H7 (cell line): ENCODE results near the gene SRSF10. TPM values are rescaled to one million over a fixed set of nuclear protein-coding genes. Genes with fewer than 3 reads are reported as not detected.
"Not testable (repeated sequence)": the region's sequence is repeated elsewhere in the genome, so short reads cannot be mapped to it uniquely, and the experiment has no call there.

ENCODE experiments used
- DNase-seq: peaks from one replicate; pipeline ENCODE4 v3.0.0; 2012
- H3K27me3 ChIP-seq: 2 replicates; pipeline ENCODE4 v1.6.0; 2011; ENCODE audit warnings: mild to moderate bottlenecking, low read length; ENCODE audit not compliant: control insufficient read depth, insufficient read depth
- H3K36me3 ChIP-seq: replicated peaks from 2 replicates; pipeline ENCODE4 v1.5.1; 2011; ENCODE audit warnings: low read length; ENCODE audit not compliant: control insufficient read depth, insufficient read depth
- H3K4me3 ChIP-seq: 2 replicates; pipeline ENCODE4 v1.5.1; 2011; ENCODE audit warnings: low read depth, mild to moderate bottlenecking, control low read depth, low read length, moderate library complexity; ENCODE audit not compliant: insufficient read depth
- total RNA-seq: library from RNA; depleted of rRNA; stranded (reverse); fragments of >200 nt; shearing (Covaris generic); gene quantifications from 2 replicates; pipeline ENCODE4 v1.2.3, GENCODE V29; 2014

Gene SRSF10
- total RNA-seq, 1 experiment from 2014 or later, result 82.8 TPM

GRCh38 chr1:24007079-24007478, 27.0 kb upstream of the SRSF10 start:
- Histone ChIP-seq H3K27me3 (no peaks in the 10 kb centered on the region), H3K36me3 (no peaks in the 10 kb centered on the region), H3K4me3 (no peak overlapping the region)
- no peak for DNase-seq

GRCh38 chr1:24005163-24005562, 25.0 kb upstream of the SRSF10 start:
- no peak for DNase-seq
- no peaks in the 10 kb centered on the region for H3K27me3 ChIP-seq
- H3K36me3 ChIP-seq, result no peaks in the 10 kb centered on the region

DNA sequence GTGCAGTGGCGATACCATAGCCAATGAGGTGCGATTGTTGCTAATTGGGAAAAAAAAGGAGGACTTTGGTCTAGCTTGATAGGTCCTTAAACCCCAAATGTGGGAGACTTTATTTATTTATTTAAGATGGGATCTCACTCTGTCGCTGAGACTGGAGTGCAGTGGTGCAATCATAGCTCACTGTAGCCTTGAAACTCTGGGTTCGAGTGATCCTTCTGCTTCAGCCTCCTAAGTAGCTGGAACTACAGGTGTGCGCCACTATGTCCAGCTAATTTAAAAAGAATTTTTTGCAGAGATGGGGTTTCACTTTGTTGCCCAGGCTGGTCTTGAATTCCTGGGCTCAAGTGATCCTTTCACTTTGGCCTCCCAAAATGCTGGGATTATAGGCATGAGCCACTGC, 24.0 kb upstream of the SRSF10 start:
- no peak for DNase-seq
- Histone ChIP-seq H3K4me3 (no peak overlapping the region), H3K36me3 (no peaks in the 10 kb centered on the region), H3K27me3 (no peaks in the 10 kb centered on the region)

More at GRCh38 chr1:24005163-24005562, 25.0 kb upstream of the SRSF10 start:
- H3K4me3 ChIP-seq, result no peak overlapping the region

GRCh38 chr1:24003331-24003972, 23.3 kb upstream of the SRSF10 start:
- no peak overlapping the region for H3K4me3 ChIP-seq
- DNase-seq, result peak; percentile 46

DNA sequence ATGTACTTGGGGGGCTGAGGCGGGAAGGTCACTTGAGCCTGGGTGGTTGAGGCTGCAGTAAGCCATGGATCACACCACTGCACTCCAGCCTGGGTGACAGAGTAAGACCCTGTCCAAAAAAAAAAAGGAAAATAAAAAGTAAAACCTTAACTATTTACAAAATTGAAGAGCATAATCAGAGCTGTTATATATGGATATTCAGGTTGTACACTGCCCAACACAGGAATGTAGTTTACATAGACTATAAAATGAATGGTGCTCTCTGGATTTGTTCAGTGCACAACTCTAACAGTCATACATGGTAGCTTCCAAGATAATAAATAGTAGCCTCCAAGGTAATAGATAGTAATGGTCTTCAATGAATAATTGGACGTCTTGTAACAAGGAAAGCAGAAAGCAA, 22.6 kb upstream of the SRSF10 start:
- no peak for DNase-seq
- Histone ChIP-seq H3K27me3 (no peaks in the 10 kb centered on the region), H3K36me3 (no peaks in the 10 kb centered on the region), H3K4me3 (no peak overlapping the region)

More at GRCh38 chr1:24003331-24003972, 23.3 kb upstream of the SRSF10 start:
- Histone ChIP-seq H3K27me3 (no peaks in the 10 kb centered on the region), H3K36me3 (no peaks in the 10 kb centered on the region)

- H3K27me3 ChIP-seq, result no peaks in the 10 kb centered on the region
- H3K36me3 ChIP-seq, result no peaks in the 10 kb centered on the region
- DNase-seq, result no peak
- H3K4me3 ChIP-seq, result no peak overlapping the region
Measured at GRCh38 chr1:23999156-23999671, 19.1 kb upstream of the SRSF10 start.

- Histone ChIP-seq H3K4me3 (no peak overlapping the region), H3K27me3 (no peaks in the 10 kb centered on the region), H3K36me3 (no peaks in the 10 kb centered on the region)
- no peak for DNase-seq
Measured at GRCh38 chr1:23997812-23998211, 17.7 kb upstream of the SRSF10 start.

GRCh38 chr1:23996700-23997229, 16.6 kb upstream of the SRSF10 start:
- H3K4me3 ChIP-seq, result no peak overlapping the region
- no peaks in the 10 kb centered on the region for H3K36me3 ChIP-seq
- no peak for DNase-seq
- no peaks in the 10 kb centered on the region for H3K27me3 ChIP-seq

- no peaks in the 10 kb centered on the region for H3K36me3 ChIP-seq
- H3K4me3 ChIP-seq, result no peak overlapping the region
Measured at GRCh38 chr1:23995431-23995837, 15.3 kb upstream of the SRSF10 start.

DNA sequence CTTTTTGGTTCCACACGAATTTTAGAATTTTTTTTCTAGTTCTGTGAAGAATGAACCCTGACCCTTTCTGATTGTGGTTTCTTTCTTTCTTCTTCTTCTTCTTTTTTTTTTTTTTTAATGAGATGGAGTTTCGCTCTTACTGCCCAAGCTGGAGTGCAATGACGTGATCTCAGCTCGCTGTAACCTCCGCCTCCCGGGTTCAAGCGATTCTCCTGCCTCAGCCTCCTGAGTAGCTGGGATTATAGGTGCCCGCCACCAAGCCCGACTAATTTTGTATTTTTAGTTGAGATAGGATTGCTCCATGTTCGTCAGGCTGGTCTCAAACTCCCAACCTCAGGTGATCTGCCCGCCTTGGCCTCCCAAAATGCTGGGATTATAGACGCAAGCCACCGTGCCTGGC, 11.9 kb upstream of the SRSF10 start:
- H3K27me3 ChIP-seq, H3K4me3 ChIP-seq, H3K36me3 ChIP-seq, DNase-seq: not testable (repeated sequence)

More at GRCh38 chr1:23995431-23995837, 15.3 kb upstream of the SRSF10 start:
- H3K27me3 ChIP-seq, result no peaks in the 10 kb centered on the region
- no peak for DNase-seq

- no peak for DNase-seq
Measured at GRCh38 chr1:23989263-23989662, 9.1 kb upstream of the SRSF10 start.

DNA sequence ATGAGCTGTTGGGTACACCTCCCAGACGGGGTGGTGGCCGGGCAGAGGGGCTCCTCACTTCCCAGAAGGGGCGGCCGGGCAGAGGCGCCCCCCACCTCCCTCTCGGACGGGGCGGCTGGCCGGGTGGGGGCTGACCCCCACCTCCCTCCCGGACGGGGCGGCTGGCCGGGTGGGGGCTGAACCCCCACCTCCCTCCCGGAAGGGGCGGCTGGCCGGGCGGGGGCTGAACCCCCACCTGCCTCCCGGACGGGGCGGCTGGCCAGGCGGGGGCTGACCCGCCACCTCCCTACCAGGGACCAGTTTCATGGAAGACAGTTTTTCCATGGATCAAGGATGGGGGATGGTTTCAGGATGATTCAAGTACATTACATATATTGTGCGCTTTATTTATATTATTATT, 6.9 kb upstream of the SRSF10 start:
- not testable (repeated sequence) for DNase-seq, H3K4me3 ChIP-seq, H3K27me3 ChIP-seq, H3K36me3 ChIP-seq

More at GRCh38 chr1:23989263-23989662, 9.1 kb upstream of the SRSF10 start:
- Histone ChIP-seq H3K36me3 (no peaks in the 10 kb centered on the region), H3K4me3 (no peak overlapping the region), H3K27me3 (no peaks in the 10 kb centered on the region)

DNA sequence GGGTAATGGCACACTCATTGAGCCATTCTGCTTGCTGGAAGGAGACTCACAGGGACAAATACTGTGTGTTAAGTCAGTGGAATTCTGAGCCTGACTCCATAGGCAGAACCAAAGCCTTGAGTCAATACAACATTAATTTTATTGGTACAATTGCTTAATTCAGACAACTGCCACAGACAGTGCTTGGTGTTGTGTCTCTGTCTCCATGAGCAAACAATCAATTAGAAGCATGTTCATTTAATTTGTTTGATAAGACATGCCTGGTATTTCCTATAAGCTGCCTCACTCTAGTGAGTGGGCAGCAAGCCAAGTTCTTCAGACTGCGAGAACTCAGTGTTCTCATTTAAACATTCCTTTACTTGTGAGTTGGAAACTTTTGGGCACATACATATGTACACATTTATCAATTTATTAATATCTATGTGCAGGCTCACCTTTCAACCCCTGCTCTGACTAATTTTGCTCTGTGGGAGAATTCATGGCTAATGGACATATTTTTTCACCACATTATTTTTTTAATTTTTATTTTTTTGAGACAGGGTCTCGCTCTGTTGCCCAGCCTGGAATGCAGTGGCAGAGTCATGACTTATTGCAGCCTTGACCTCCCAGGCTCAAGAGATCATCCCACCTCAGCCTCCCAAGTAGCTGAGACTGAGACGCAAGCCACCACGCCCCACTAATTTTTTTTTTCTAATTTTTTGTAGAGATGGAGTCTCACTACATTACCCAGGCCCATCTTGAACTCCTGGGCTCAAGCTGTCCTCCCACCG, 4.5 kb upstream of the SRSF10 start:
- no peak for DNase-seq
- no peak overlapping the region for H3K4me3 ChIP-seq
- H3K36me3 ChIP-seq, result no peaks in the 10 kb centered on the region
- no peaks in the 10 kb centered on the region for H3K27me3 ChIP-seq

DNA sequence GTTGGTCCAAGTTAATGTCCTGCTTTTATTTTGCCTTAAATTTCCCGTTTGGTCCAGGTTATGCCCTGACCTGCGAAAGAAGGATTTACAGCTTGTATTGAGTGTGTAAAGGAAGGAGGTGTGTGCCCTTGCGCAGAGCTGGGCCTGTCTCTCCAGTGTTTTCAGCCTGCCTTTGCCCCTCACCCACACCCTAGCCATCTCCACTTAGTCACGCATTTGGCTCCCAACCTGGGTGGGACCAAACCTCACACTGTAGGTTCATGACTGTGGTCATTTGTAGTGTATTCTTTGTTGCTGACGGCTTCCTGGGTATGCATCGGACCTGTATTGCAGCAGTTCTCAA, 572 bp upstream of the SRSF10 start:
- H3K36me3 ChIP-seq, result peaks cover 2% of the 10 kb centered on the region
- H3K4me3 ChIP-seq, result peak overlapping the region; percentile 32
- H3K27me3 ChIP-seq, result no peaks in the 10 kb centered on the region
- peak; percentile 52 for DNase-seq

DNA sequence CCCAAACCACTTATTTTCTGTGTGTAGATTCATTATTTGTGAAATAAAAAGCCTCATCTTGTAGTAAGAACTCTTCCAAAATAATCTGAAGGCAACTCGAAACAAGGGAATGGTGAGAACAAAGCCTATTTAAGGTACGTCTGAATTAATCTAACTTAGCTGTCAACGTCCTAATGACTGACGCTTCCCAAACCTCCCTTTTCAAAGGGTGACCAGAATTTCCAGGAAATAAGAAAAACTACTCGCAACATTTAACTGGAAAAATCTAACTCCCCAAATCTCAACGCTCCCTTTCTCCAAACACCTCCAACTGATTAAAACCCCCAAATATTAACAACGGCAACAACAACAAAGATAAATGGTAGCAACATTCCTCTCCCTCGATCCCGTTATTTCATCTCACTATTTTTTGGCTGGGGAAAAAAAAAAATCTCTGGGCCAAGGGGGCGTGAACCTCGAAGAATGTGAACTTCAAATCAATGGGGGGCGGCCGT, 693 bp downstream of the SRSF10 start:
- no peak for DNase-seq
- Histone ChIP-seq H3K4me3 (peak overlapping the region; percentile 100), H3K36me3 (peaks cover 4% of the 10 kb centered on the region), H3K27me3 (no peaks in the 10 kb centered on the region)
